ENCODE measurements around the gene WASF3. TPM values are rescaled to one million over a fixed set of nuclear protein-coding genes. Genes with fewer than 3 reads are reported as not detected.

Gene WASF3
- total and polyA plus RNA-seq, 2 donors = 0.42 to 2.7 TPM

GRCh38 chr13:26686285-26686684 lies 128.8 kb downstream of the WASF3 start:
- Histone ChIP-seq H3K4me3 (ENCODE audit: low read length in 2 of 2) (no peak overlapping the region), H3K9me3 (ENCODE audit: control insufficient read depth in 2 of 2, insufficient read depth in 1 of 2, low read length in 1 of 2) (no peaks in the 10 kb centered on the region), H3K4me1 (ENCODE audit: control insufficient read depth in 2 of 2, insufficient read depth in 2 of 2, low read length in 2 of 2) (no peaks in the 10 kb centered on the region), H3K36me3 (ENCODE audit: control insufficient read depth in 2 of 2, insufficient read depth in 2 of 2, low read length in 1 of 2) (no peaks in the 10 kb centered on the region), H3K27ac (ENCODE audit: low read depth in 1 of 2, low read length in 1 of 2) (no peak overlapping the region), H3K27me3 (ENCODE audit: control insufficient read depth in 2 of 2, insufficient read depth in 1 of 2, low read length in 1 of 2) (no peaks in the 10 kb centered on the region)
- WGBS = 98% methylated on average over 2 of the region's 2 CpGs
- no peak for DNase-seq (ENCODE audit: low read depth in 6 of 9, low spot score in 9 of 9)

GRCh38 chr13:26688286-26688685 lies 130.8 kb downstream of the WASF3 start:
- WGBS = 93% methylated on average over 8 of the region's 8 CpGs
- H3K4me3 ChIP-seq (ENCODE audit: low read length in 2 of 2) = no peak overlapping the region
- DNase-seq (ENCODE audit: low read depth in 6 of 9, low spot score in 9 of 9) = no peak
- H3K4me1 ChIP-seq (ENCODE audit: control insufficient read depth in 2 of 2, insufficient read depth in 2 of 2, low read length in 2 of 2) = no peaks in the 10 kb centered on the region
- H3K9me3 ChIP-seq (ENCODE audit: control insufficient read depth in 2 of 2, insufficient read depth in 1 of 2, low read length in 1 of 2) = peaks cover 0 to 3% of the 10 kb centered on the region in 2 donors
- H3K36me3 ChIP-seq (ENCODE audit: control insufficient read depth in 2 of 2, insufficient read depth in 2 of 2, low read length in 1 of 2) = no peaks in the 10 kb centered on the region
- H3K27ac ChIP-seq (ENCODE audit: low read depth in 1 of 2, low read length in 1 of 2) = no peak overlapping the region
- H3K27me3 ChIP-seq (ENCODE audit: control insufficient read depth in 2 of 2, insufficient read depth in 1 of 2, low read length in 1 of 2) = no peaks in the 10 kb centered on the region

- H3K27ac ChIP-seq (ENCODE audit: low read depth in 1 of 2, low read length in 1 of 2) = no peak overlapping the region
- H3K4me3 ChIP-seq (ENCODE audit: low read length in 2 of 2) = no peak overlapping the region
- H3K36me3 ChIP-seq (ENCODE audit: control insufficient read depth in 2 of 2, insufficient read depth in 2 of 2, low read length in 1 of 2) = no peaks in the 10 kb centered on the region
- H3K27me3 ChIP-seq (ENCODE audit: control insufficient read depth in 2 of 2, insufficient read depth in 1 of 2, low read length in 1 of 2) = no peaks in the 10 kb centered on the region
- 96% methylated on average over 4 of the region's 4 CpGs for WGBS
- H3K9me3 ChIP-seq (ENCODE audit: control insufficient read depth in 2 of 2, insufficient read depth in 1 of 2, low read length in 1 of 2) = peaks cover 0 to 3% of the 10 kb centered on the region in 2 donors
- DNase-seq (ENCODE audit: low read depth in 6 of 9, low spot score in 9 of 9) = no peak
- no peaks in the 10 kb centered on the region for H3K4me1 ChIP-seq (ENCODE audit: control insufficient read depth in 2 of 2, insufficient read depth in 2 of 2, low read length in 2 of 2)
Measured at GRCh38 chr13:26688980-26689379, 131.5 kb downstream of the WASF3 start.

GRCh38 chr13:26693749-26694463 lies 136.4 kb downstream of the WASF3 start:
- H3K36me3 ChIP-seq (ENCODE audit: control insufficient read depth in 2 of 2, insufficient read depth in 2 of 2, low read length in 1 of 2) = no peaks in the 10 kb centered on the region
- WGBS = 91% methylated on average over 10 of the region's 10 CpGs
- no peak overlapping the region for H3K4me3 ChIP-seq (ENCODE audit: low read length in 2 of 2)
- no peak overlapping the region for H3K27ac ChIP-seq (ENCODE audit: low read depth in 1 of 2, low read length in 1 of 2)
- DNase-seq (ENCODE audit: low read depth in 6 of 9, low spot score in 9 of 9) = no peak
- H3K4me1 ChIP-seq (ENCODE audit: control insufficient read depth in 2 of 2, insufficient read depth in 2 of 2, low read length in 2 of 2) = no peaks in the 10 kb centered on the region
- H3K27me3 ChIP-seq (ENCODE audit: control insufficient read depth in 2 of 2, insufficient read depth in 1 of 2, low read length in 1 of 2) = peaks cover 0 to 3% of the 10 kb centered on the region in 2 donors
- peaks cover 0 to 3% of the 10 kb centered on the region in 2 donors for H3K9me3 ChIP-seq (ENCODE audit: control insufficient read depth in 2 of 2, insufficient read depth in 1 of 2, low read length in 1 of 2)

GRCh38 chr13:26694609-26695359 lies 137.3 kb downstream of the WASF3 start:
- Histone ChIP-seq H3K27me3 (ENCODE audit: control insufficient read depth in 2 of 2, insufficient read depth in 1 of 2, low read length in 1 of 2) (peaks cover 0 to 3% of the 10 kb centered on the region in 2 donors), H3K4me3 (ENCODE audit: low read length in 2 of 2) (no peak overlapping the region), H3K9me3 (ENCODE audit: control insufficient read depth in 2 of 2, insufficient read depth in 1 of 2, low read length in 1 of 2) (peaks cover 0 to 3% of the 10 kb centered on the region in 2 donors), H3K36me3 (ENCODE audit: control insufficient read depth in 2 of 2, insufficient read depth in 2 of 2, low read length in 1 of 2) (no peaks in the 10 kb centered on the region), H3K27ac (ENCODE audit: low read depth in 1 of 2, low read length in 1 of 2) (no peak overlapping the region), H3K4me1 (ENCODE audit: control insufficient read depth in 2 of 2, insufficient read depth in 2 of 2, low read length in 2 of 2) (no peaks in the 10 kb centered on the region)
- no peak for DNase-seq (ENCODE audit: low read depth in 6 of 9, low spot score in 9 of 9)
- 93% methylated on average over 19 of the region's 19 CpGs for WGBS

- H3K27me3 ChIP-seq (ENCODE audit: control insufficient read depth in 2 of 2, insufficient read depth in 1 of 2, low read length in 1 of 2) = peaks cover 0 to 3% of the 10 kb centered on the region in 2 donors
- H3K27ac ChIP-seq (ENCODE audit: low read depth in 1 of 2, low read length in 1 of 2) = no peak overlapping the region
- no peak overlapping the region for H3K4me3 ChIP-seq (ENCODE audit: low read length in 2 of 2)
- peaks cover 0 to 3% of the 10 kb centered on the region in 2 donors for H3K9me3 ChIP-seq (ENCODE audit: control insufficient read depth in 2 of 2, insufficient read depth in 1 of 2, low read length in 1 of 2)
- no peak for DNase-seq (ENCODE audit: low read depth in 6 of 9, low spot score in 9 of 9)
- WGBS = 90% methylated on average over 9 of the region's 9 CpGs
- no peaks in the 10 kb centered on the region for H3K4me1 ChIP-seq (ENCODE audit: control insufficient read depth in 2 of 2, insufficient read depth in 2 of 2, low read length in 2 of 2)
- no peaks in the 10 kb centered on the region for H3K36me3 ChIP-seq (ENCODE audit: control insufficient read depth in 2 of 2, insufficient read depth in 2 of 2, low read length in 1 of 2)
Measured at GRCh38 chr13:26695360-26695705, 137.8 kb downstream of the WASF3 start.

GRCh38 chr13:26695891-26696311 lies 138.4 kb downstream of the WASF3 start:
- H3K4me3 ChIP-seq (ENCODE audit: low read length in 2 of 2) = no peak overlapping the region
- WGBS = 86% methylated on average over 15 of the region's 15 CpGs
- no peak for DNase-seq (ENCODE audit: low read depth in 6 of 9, low spot score in 9 of 9)

GRCh38 chr13:26697069-26697955 lies 139.8 kb downstream of the WASF3 start:
- Histone ChIP-seq H3K4me1 (ENCODE audit: control insufficient read depth in 2 of 2, insufficient read depth in 2 of 2, low read length in 2 of 2) (no peaks in the 10 kb centered on the region), H3K4me3 (ENCODE audit: low read length in 2 of 2) (no peak overlapping the region), H3K27ac (ENCODE audit: low read depth in 1 of 2, low read length in 1 of 2) (no peak overlapping the region), H3K27me3 (ENCODE audit: control insufficient read depth in 2 of 2, insufficient read depth in 1 of 2, low read length in 1 of 2) (peaks cover 0 to 3% of the 10 kb centered on the region in 2 donors), H3K36me3 (ENCODE audit: control insufficient read depth in 2 of 2, insufficient read depth in 2 of 2, low read length in 1 of 2) (no peaks in the 10 kb centered on the region), H3K9me3 (ENCODE audit: control insufficient read depth in 2 of 2, insufficient read depth in 1 of 2, low read length in 1 of 2) (no peaks in the 10 kb centered on the region)
- WGBS = 97% methylated on average over 21 of the region's 21 CpGs
- no peak for DNase-seq (ENCODE audit: low read depth in 6 of 9, low spot score in 9 of 9)

More at GRCh38 chr13:26695891-26696311, 138.4 kb downstream of the WASF3 start:
- H3K36me3 ChIP-seq (ENCODE audit: control insufficient read depth in 2 of 2, insufficient read depth in 2 of 2, low read length in 1 of 2) = no peaks in the 10 kb centered on the region
- no peak overlapping the region for H3K27ac ChIP-seq (ENCODE audit: low read depth in 1 of 2, low read length in 1 of 2)
- peaks cover 0 to 3% of the 10 kb centered on the region in 2 donors for H3K27me3 ChIP-seq (ENCODE audit: control insufficient read depth in 2 of 2, insufficient read depth in 1 of 2, low read length in 1 of 2)
- no peaks in the 10 kb centered on the region for H3K4me1 ChIP-seq (ENCODE audit: control insufficient read depth in 2 of 2, insufficient read depth in 2 of 2, low read length in 2 of 2)
- H3K9me3 ChIP-seq (ENCODE audit: control insufficient read depth in 2 of 2, insufficient read depth in 1 of 2, low read length in 1 of 2) = peaks cover 0 to 3% of the 10 kb centered on the region in 2 donors
